Left ventricle myocardium inferior (tissue), 1 donor: ENCODE results near the gene FMO5. TPM values are rescaled to one million over a fixed set of nuclear protein-coding genes. Genes with fewer than 3 reads are reported as not detected.

Source experiments
- DNase-seq: peaks from one replicate; pipeline ENCODE4 v3.0.0-alpha.2; 2020
- H3K27ac ChIP-seq: fragments of 200-600 bp; replicated peaks from 2 replicates; pipeline ENCODE4 v1.8.0; 2021
- H3K27me3 ChIP-seq: fragments of 200-600 bp; 2 replicates; pipeline ENCODE4 v1.8.0; 2021; ENCODE audit warnings: low read depth
- H3K36me3 ChIP-seq: fragments of 200-600 bp; 2 replicates; pipeline ENCODE4 v1.8.0; 2021
- H3K4me1 ChIP-seq: fragments of 200-600 bp; 2 replicates; pipeline ENCODE4 v1.8.0; 2021
- H3K4me3 ChIP-seq: fragments of 200-600 bp; 2 replicates; pipeline ENCODE4 v1.8.0; 2021; ENCODE audit warnings: mild to moderate bottlenecking, moderate library complexity
- H3K9me3 ChIP-seq: fragments of 200-600 bp; replicated peaks from 2 replicates; pipeline ENCODE4 v1.8.0; 2021
- intact Hi-C: fragments of 100-400 bp; cut with micrococcal nuclease; formaldehyde crosslinking; loops from one replicate; pipeline ENCODE4 v1.11.0; 2022
- total RNA-seq: library from RNA; stranded (reverse); fragmentation: NEBNext Ultra II Directional; extraction: Animal tissue kit (Norgen Biotek cat#: 25700); gene quantifications from one replicate; pipeline ENCODE4 v1.2.1, GENCODE V29; 2021
- TF ChIP-seq, protein P1 (sequence below): fragments of 200-600 bp; IDR thresholded peaks from 2 replicates; pipeline ENCODE4 v1.8.0; 2021; ENCODE audit warnings: antibody characterized with exemption, mild to moderate bottlenecking, borderline replicate concordance
- donor health status: DM: no; HTN: yes; CAD: no; lungs with severe emphysema.

FMO5 gene
- total RNA-seq, 1 donor from 2014 or later, result 3.2 TPM

DNA sequence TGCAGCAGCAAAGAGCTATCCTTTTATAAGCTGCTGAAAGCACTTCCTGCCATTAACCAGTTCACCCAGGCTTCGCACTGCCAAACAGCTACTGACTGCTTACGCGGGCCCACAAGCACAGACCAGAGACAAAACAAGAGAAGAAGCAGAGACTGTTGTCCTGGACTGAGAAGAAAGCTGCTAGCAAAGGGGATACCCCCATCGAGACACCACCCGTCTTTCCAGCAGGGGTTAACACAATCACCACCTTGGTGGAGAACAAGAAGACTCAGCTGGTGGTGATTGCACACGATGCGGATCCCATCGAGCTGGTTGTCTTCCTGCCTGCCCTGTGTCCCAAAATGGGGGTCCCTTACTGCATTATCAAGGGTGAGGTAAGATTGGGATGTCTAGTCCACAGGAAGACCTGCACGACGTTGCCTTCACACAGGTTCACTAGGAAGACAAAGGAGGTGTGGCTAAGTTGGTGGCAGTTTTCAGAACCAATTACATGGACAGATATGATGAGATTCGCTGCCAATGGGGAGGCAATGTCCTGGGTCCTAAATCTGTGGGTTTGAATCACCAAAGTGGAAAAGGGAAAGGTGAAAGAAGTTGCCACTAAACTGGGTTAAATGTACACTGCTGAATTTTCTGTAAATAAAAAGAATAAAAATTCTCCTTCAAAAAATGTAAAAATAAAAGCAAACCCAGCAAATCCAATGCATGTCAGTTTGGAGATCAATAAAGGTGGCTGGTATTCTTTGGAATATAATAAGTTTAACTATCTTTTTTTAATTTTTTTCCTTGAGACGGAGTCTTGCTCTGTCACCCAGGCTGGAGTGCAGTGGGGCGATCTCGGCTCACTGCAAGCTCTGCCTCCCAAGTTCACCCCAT is 1.2 kb downstream of the FMO5 start:
- no peak overlapping the region for H3K27ac ChIP-seq
- H3K9me3 ChIP-seq, result no peaks in the 10 kb centered on the region
- H3K4me3 ChIP-seq, result peak overlapping the region; percentile 75
- H3K36me3 ChIP-seq, result no peaks in the 10 kb centered on the region
- H3K4me1 ChIP-seq, result peaks cover 3% of the 10 kb centered on the region
- H3K27me3 ChIP-seq, result no peaks in the 10 kb centered on the region
- TF ChIP-seq, protein P1, sequence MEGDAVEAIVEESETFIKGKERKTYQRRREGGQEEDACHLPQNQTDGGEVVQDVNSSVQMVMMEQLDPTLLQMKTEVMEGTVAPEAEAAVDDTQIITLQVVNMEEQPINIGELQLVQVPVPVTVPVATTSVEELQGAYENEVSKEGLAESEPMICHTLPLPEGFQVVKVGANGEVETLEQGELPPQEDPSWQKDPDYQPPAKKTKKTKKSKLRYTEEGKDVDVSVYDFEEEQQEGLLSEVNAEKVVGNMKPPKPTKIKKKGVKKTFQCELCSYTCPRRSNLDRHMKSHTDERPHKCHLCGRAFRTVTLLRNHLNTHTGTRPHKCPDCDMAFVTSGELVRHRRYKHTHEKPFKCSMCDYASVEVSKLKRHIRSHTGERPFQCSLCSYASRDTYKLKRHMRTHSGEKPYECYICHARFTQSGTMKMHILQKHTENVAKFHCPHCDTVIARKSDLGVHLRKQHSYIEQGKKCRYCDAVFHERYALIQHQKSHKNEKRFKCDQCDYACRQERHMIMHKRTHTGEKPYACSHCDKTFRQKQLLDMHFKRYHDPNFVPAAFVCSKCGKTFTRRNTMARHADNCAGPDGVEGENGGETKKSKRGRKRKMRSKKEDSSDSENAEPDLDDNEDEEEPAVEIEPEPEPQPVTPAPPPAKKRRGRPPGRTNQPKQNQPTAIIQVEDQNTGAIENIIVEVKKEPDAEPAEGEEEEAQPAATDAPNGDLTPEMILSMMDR, result no peak
- intact Hi-C loops, result no loop called here
- no peak for DNase-seq

GRCh38 chr1:147218606-147219005 is 6.5 kb downstream of the FMO5 start:
- no peaks in the 10 kb centered on the region for H3K4me1 ChIP-seq
- TF ChIP-seq, protein P1, result no peak
- intact Hi-C loops, result no loop called here
- H3K36me3 ChIP-seq, result peaks cover 4% of the 10 kb centered on the region
- DNase-seq, result no peak
- H3K4me3 ChIP-seq, result no peak overlapping the region
- H3K27me3 ChIP-seq, result no peaks in the 10 kb centered on the region
- no peaks in the 10 kb centered on the region for H3K9me3 ChIP-seq
- H3K27ac ChIP-seq, result no peak overlapping the region

DNA sequence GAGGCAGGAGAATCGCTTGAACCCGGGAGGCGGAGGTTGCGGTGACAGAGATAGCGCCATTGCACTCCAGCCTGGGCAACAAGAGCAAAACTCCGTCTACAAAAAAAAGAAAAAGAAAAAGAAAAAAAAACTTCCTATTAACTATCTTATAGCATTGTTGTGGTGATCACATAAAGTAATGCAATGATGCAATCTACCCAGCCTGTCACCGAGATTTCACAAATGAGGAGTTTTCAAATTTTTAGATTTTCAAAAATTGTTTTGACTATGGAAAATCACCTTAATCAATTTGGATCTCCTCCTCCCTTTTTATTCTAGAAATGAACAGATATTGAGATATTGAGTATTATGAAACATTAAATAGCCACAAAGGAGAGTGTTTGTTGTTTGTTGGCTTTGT is 8.0 kb downstream of the FMO5 start:
- no peaks in the 10 kb centered on the region for H3K27me3 ChIP-seq
- DNase-seq, result no peak
- TF ChIP-seq, protein P1, result no peak
- no peak overlapping the region for H3K27ac ChIP-seq
- H3K36me3 ChIP-seq, result peaks cover 10% of the 10 kb centered on the region
- no peak overlapping the region for H3K4me3 ChIP-seq
- intact Hi-C loops, result no loop called here
- H3K4me1 ChIP-seq, result no peaks in the 10 kb centered on the region
- H3K9me3 ChIP-seq, result no peaks in the 10 kb centered on the region

GRCh38 chr1:147216124-147216523 is 9.0 kb downstream of the FMO5 start:
- intact Hi-C loops, result no loop called here
- Histone ChIP-seq H3K36me3 (peaks cover 10% of the 10 kb centered on the region), H3K9me3 (no peaks in the 10 kb centered on the region), H3K4me3 (no peak overlapping the region), H3K27me3 (no peaks in the 10 kb centered on the region), H3K27ac (no peak overlapping the region), H3K4me1 (no peaks in the 10 kb centered on the region)
- no peak for DNase-seq
- TF ChIP-seq, protein P1, result no peak

GRCh38 chr1:147215540-147215916 is 9.6 kb downstream of the FMO5 start:
- Histone ChIP-seq H3K4me3 (no peak overlapping the region), H3K9me3 (no peaks in the 10 kb centered on the region), H3K36me3 (peaks cover 10% of the 10 kb centered on the region), H3K4me1 (no peaks in the 10 kb centered on the region), H3K27me3 (no peaks in the 10 kb centered on the region), H3K27ac (no peak overlapping the region)
- DNase-seq, result no peak
- intact Hi-C loops, result no loop called here
- TF ChIP-seq, protein P1, result no peak
